HepG2 (cell line): ENCODE data around the gene NUDT22. TPM values are rescaled to one million over a fixed set of nuclear protein-coding genes. Genes with fewer than 3 reads are reported as not detected.
A peak's percentile ranks its signal among the peaks of the same experiment; 100 is the strongest.

Experiments
- AKNA ChIP-seq: sonication (generic); formaldehyde crosslinking; IDR thresholded peaks from 2 replicates; pipeline ENCODE4 v1.4.0; 2020; ENCODE audit warnings: missing genetic modification reagents, borderline replicate concordance
- ARID2 ChIP-seq: sonication (generic); formaldehyde crosslinking; IDR thresholded peaks from 2 replicates; pipeline ENCODE4 v1.8.1; 2022; ENCODE audit warnings: mild to moderate bottlenecking, missing genetic modification reagents, borderline replicate concordance
- DNMT3B ChIP-seq: conservative IDR thresholded peaks from 2 replicates; pipeline ENCODE4 v1.6.1; 2016; ENCODE audit warnings: missing biosample characterization, control low read depth
- EP300 ChIP-seq, 3 experiments: sonication (generic) in 1 of 3; formaldehyde crosslinking in 1 of 3; IDR thresholded peaks; 2 replicates each; pipeline versions ENCODE4 v1.5.1 to v1.6.1; 2011 to 2020; ENCODE audit warnings: low read depth in 2 of 3, low read length in 2 of 3, borderline replicate concordance in 1 of 3, improper control_type of control experiment in 1 of 3, mild to moderate bottlenecking in 1 of 3, missing genetic modification reagents in 1 of 3, moderate library complexity in 1 of 3
- GATA4 ChIP-seq: sonication (generic); IDR thresholded peaks from 2 replicates; pipeline ENCODE4 v1.6.1; 2016; ENCODE audit warnings: antibody characterized with exemption, low read depth, borderline replicate concordance
- GTF3A ChIP-seq: sonication (generic); formaldehyde crosslinking; conservative IDR thresholded peaks from 2 replicates; pipeline ENCODE4 v1.4.0; 2020; ENCODE audit warnings: mild to moderate bottlenecking, missing genetic modification reagents
- MBD4 ChIP-seq: IDR thresholded peaks from 2 replicates; pipeline ENCODE4 v1.6.1; 2012; ENCODE audit warnings: low read length, inconsistent platforms, borderline replicate concordance
- MLLT10 ChIP-seq: sonication (generic); formaldehyde crosslinking; IDR thresholded peaks from 2 replicates; pipeline ENCODE4 v1.4.0; 2020; ENCODE audit warnings: missing genetic modification reagents
- ONECUT2 ChIP-seq: sonication (generic); formaldehyde crosslinking; IDR thresholded peaks from 2 replicates; pipeline ENCODE4 v1.4.0; 2020; ENCODE audit warnings: missing genetic modification reagents
- PAX8 ChIP-seq: sonication (generic); formaldehyde crosslinking; IDR thresholded peaks from 2 replicates; pipeline ENCODE4 v1.8.0; 2022; ENCODE audit warnings: mild to moderate bottlenecking, missing genetic modification reagents, borderline replicate concordance
- SMC3 ChIP-seq: IDR thresholded peaks from 2 replicates; pipeline ENCODE4 v1.6.1; 2011; ENCODE audit warnings: low read length, improper control_type of control experiment
- SP2 ChIP-seq: sonication (generic); formaldehyde crosslinking; IDR thresholded peaks from 2 replicates; pipeline ENCODE4 v1.5.1; 2020; ENCODE audit warnings: mild to moderate bottlenecking, missing genetic modification reagents
- YEATS2 ChIP-seq: sonication (generic); formaldehyde crosslinking; IDR thresholded peaks from 2 replicates; pipeline ENCODE4 v1.4.0; 2020; ENCODE audit warnings: missing genetic modification reagents, borderline replicate concordance
- ZMYM3 ChIP-seq: sonication (generic); formaldehyde crosslinking; IDR thresholded peaks from 2 replicates; pipeline ENCODE4 v1.5.1; 2020; ENCODE audit warnings: mild to moderate bottlenecking, missing genetic modification reagents
- ZNF10 ChIP-seq: sonication (generic); formaldehyde crosslinking; IDR thresholded peaks from 2 replicates; pipeline ENCODE4 v1.4.0; 2020; ENCODE audit warnings: mild to moderate bottlenecking, low read depth, missing genetic modification reagents, borderline replicate concordance
- ZNF281 ChIP-seq: sonication (generic); formaldehyde crosslinking; IDR thresholded peaks from 2 replicates; pipeline ENCODE4 v1.4.0; 2020; ENCODE audit warnings: missing genetic modification reagents, borderline replicate concordance
- ZNF317 ChIP-seq: sonication (generic); formaldehyde crosslinking; IDR thresholded peaks from 2 replicates; pipeline ENCODE4 v1.5.0; 2020; ENCODE audit warnings: mild to moderate bottlenecking, missing genetic modification reagents
- ZNF460 ChIP-seq: sonication (generic); formaldehyde crosslinking; IDR thresholded peaks from 2 replicates; pipeline ENCODE4 v1.5.1; 2020; ENCODE audit warnings: missing genetic modification reagents, mild to moderate bottlenecking, borderline replicate concordance
- ZNF550 ChIP-seq: sonication (generic); formaldehyde crosslinking; IDR thresholded peaks from 2 replicates; pipeline ENCODE4 v1.4.0; 2020; ENCODE audit warnings: mild to moderate bottlenecking, missing genetic modification reagents, borderline replicate concordance
- ZNF781 ChIP-seq: sonication (generic); formaldehyde crosslinking; IDR thresholded peaks from 2 replicates; pipeline ENCODE4 v1.5.1; 2020; ENCODE audit warnings: borderline replicate concordance, mild to moderate bottlenecking, missing genetic modification reagents; ENCODE audit errors: not compliant biosample characterization
- polyA plus RNA-seq, 8 experiments: library from polyadenylated mRNA; depleted of rRNA in 3 of 8; stranded (reverse) in 7 of 8; unstranded in 1 of 8; fragments of >200 nt; fragmentation: Illumina TruSeq in 4 of 8; extraction: Trizol in 4 of 8; gene quantifications; 2 replicates each; pipeline versions ENCODE4 v1.2.1 to v1.2.3, GENCODE V29; 2011 to 2016; ENCODE audit warnings: low read depth in 4 of 8, missing spikeins in 1 of 8, mixed read lengths in 1 of 8; ENCODE audit not compliant: insufficient read depth in 1 of 8
- total RNA-seq, 5 experiments: library from RNA; depleted of rRNA; stranded (reverse); fragments of >200 nt; fragmentation: Illumina TruSeq; extraction: Trizol; gene quantifications; 2 replicates each; pipeline ENCODE4 v1.2.3, GENCODE V29; 2016; ENCODE audit warnings: low read depth in 1 of 5

Gene NUDT22
- total and polyA plus RNA-seq, 2 of the 13 experiments (the other 11 are each of a cell fraction or from before 2014, with no cell fraction given), result 33.5 to 39.8 TPM

GRCh38 chr11:64246871-64247728 lies 21.0 kb downstream of the NUDT22 start, which contains the start of gene PPP1R14B (continued):
- TF ChIP-seq ONECUT2, result no peak
- no peak for TF ChIP-seq ZMYM3 (CRISPR knock-in tag)
- TF ChIP-seq DNMT3B (CRISPR knock-in tag), result no peak
- TF ChIP-seq ARID2 (CRISPR knock-in tag), result 0 out of 2 replicates have a peak, but pooled peaks have one; percentile 17
- no peak for TF ChIP-seq GATA4
- no peak for TF ChIP-seq ZNF460 (CRISPR knock-in tag)
- TF ChIP-seq AKNA (CRISPR knock-in tag), result no peak
- TF ChIP-seq ZNF10 (CRISPR knock-in tag), result no peak
- TF ChIP-seq MBD4, result no peak
- TF ChIP-seq ZNF317 (CRISPR knock-in tag), result no peak
- no peak for TF ChIP-seq SMC3
- peak; percentile 59 for TF ChIP-seq SP2
- TF ChIP-seq YEATS2 (CRISPR knock-in tag), result no peak; the same call in 1 of the 2 replicates
- no peak for TF ChIP-seq PAX8
- peak; percentile 26 for TF ChIP-seq ZNF781 (CRISPR knock-in tag)
- TF ChIP-seq EP300 (IDR thresholded peaks at IDR 0.05; ENCODE audit: low read depth in 2 of 2, low read length in 2 of 2), result no peak
- TF ChIP-seq EP300 (CRISPR knock-in tag; IDR thresholded peaks at IDR 0.05; ENCODE audit: borderline replicate concordance), result 0 out of 2 replicates have a peak, but pooled peaks have one; percentile 40
- TF ChIP-seq GTF3A (CRISPR knock-in tag), result no peak
- TF ChIP-seq ZNF550 (CRISPR knock-in tag), result 0 out of 2 replicates have a peak, but pooled peaks have one; percentile 13
- TF ChIP-seq ZNF281 (CRISPR knock-in tag), result peak; percentile 94
- TF ChIP-seq MLLT10, result no peak
